ENCODE results near the gene SH3BP1.
"Not testable (repeated sequence)": the region's sequence is repeated elsewhere in the genome, so short reads cannot be mapped to it uniquely, and the experiment has no call there.

The SH3BP1 gene

DNA sequence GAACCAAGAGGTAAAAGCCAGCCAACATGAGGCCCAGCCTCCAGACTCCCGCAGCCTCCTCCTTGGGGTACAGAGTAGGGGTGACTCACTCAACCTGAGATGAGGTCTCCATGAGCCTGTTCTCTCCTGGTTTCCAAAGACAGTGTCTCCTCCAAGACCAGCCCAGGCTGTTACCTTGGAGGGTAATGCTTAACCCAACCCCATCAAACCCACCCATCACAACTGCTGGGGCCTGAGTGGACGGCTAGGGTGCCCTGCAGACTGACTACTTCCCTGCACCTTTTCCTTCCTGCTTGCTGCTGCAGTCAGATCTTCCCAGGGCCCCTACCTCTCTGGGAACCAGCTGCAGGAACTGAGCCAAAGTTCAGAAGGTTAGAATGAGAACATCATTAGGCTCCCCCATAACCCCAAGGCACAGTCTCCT, 41.5 kb downstream of the SH3BP1 start:
- no peak for DNase-seq

DNA sequence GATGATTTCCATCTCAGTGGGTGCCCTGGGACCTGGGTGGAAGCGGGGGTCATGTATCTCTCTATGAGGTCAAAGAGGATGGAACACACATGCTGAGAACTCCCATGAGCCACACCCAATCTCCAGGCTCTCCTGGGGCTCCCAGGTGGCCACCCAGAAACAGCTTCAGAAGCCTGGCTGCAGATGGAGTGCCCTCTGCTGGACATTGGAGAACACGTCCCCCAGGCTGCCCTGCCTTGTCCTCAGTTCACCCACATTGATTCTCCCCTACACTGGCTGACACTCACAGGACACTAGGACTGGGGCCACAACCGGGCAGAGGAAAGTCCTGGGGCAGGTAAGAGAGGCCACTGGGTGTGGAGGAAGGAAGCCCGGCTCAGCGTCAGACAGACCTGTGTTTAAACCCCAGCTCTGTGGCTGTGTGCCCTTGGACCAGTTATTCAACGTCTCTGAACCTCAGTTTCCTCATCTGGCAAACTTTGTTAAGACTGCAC, 42.1 kb downstream of the SH3BP1 start:
- DNase-seq: peak; percentile 43 to 50

DNA sequence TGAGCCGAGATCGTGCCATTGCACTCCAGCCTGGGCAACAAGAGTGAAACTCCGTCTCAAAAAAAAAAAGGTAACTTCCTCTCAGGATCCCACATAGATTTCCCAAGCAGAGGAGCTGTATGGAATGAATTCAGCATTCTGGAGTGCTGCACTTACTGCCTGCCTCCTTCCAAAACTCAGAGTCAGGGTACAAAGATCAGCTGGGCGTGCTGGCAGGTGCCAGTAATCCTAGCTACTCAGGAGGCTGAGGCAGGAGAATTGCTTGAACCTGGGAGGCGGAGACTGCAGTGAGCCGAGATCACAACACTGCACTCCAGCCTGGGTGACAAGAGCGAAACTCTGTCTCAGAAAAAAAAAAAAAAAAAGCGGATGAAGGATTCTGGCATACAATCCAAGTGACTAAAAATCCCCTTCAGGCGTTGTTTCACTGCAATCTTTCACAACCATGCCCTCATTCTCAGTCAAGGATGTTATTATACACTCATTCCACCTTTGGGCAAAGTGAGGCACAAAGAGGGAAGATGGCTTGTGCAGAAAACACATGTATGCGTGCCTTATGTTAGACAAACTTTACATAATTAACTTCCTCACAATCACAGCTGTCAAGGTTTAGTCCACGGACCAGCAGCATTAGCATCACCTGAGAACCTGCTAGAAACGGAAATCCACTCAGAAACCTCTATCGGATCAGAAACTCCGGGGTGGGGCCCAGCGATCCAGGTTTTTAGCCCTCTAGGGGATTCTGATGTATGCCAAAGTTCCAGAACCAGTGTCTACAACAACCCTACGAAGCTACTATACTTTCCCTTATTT, 45.5 kb downstream of the SH3BP1 start:
- no peak for DNase-seq

- DNase-seq: peak; percentile 78 to 79
These were observed 46.8 kb downstream of the SH3BP1 start, which contains the start of gene NOL12 for GRCh38 chr22:37686002-37686982. Gene NOL12 (plus strand): TSS chr22:37686343. CDS start chr22:37686393, 50 bp downstream.

DNA sequence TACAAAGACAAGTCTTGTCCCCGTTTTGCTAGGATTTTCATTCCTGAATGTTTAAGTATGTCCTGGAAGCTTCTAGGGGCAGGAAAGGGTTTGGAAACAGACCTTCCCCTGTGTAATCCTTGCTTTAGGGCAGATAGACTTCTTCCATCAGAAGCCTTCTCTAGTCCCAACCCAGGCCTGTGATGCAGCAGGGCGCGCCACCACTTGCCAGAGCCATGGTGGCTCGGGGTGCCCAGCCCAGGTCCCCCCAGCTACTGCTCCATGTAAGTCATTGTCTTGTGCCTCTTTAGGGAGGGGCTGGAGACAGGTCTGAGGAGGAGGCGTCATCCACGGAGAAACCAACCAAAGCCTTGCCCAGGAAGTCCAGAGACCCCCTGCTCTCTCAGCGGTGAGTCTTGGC, 50.9 kb downstream of the SH3BP1 start:
- DNase-seq: no peak

- DNase-seq: no peak
These were observed 51.5 kb downstream of the SH3BP1 start for GRCh38 chr22:37690901-37691504.

GRCh38 chr22:37692627-37693285, 53.3 kb downstream of the SH3BP1 start:
- DNase-seq: no peak

DNA sequence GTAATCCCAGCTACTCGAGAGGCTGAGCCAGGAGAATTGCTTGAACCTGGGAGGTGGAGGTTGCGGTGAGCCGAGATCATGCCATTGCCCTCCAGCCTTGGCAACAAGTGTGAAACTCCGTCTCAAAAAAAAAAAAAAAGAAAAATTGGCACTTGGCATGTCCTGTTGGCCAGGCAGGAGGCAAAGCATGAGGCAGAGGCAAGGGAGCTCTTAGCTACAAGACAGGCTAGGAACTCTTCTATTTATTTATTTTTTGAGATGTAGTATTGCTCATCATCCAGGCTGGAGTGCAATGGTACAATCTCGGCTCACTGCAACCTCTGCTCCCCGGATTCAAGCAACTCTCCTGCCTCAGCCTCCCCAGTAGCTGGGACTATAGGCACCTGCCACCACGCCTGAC, 54.7 kb downstream of the SH3BP1 start:
- DNase-seq: not testable (repeated sequence)

DNA sequence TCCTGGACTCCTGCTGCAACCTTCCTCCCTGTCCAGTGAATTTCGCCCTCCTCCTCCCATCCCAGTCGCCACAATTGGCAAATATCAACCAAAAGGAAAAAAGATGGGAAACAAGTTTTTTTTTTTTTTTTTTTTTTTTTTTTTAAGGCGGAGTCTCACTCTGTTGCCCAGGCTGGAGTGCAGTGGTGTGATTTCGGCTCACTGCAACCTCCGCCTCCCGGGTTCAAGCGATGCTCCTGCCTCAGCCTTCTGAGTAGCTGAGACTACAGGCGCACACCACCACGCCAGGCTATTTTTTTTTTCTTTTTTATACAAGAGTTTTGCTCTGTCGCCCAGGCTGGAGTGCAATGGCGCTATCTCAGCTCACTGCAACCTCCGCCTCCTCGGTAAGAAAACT, 56.8 kb downstream of the SH3BP1 start:
- DNase-seq: not testable (repeated sequence)

DNA sequence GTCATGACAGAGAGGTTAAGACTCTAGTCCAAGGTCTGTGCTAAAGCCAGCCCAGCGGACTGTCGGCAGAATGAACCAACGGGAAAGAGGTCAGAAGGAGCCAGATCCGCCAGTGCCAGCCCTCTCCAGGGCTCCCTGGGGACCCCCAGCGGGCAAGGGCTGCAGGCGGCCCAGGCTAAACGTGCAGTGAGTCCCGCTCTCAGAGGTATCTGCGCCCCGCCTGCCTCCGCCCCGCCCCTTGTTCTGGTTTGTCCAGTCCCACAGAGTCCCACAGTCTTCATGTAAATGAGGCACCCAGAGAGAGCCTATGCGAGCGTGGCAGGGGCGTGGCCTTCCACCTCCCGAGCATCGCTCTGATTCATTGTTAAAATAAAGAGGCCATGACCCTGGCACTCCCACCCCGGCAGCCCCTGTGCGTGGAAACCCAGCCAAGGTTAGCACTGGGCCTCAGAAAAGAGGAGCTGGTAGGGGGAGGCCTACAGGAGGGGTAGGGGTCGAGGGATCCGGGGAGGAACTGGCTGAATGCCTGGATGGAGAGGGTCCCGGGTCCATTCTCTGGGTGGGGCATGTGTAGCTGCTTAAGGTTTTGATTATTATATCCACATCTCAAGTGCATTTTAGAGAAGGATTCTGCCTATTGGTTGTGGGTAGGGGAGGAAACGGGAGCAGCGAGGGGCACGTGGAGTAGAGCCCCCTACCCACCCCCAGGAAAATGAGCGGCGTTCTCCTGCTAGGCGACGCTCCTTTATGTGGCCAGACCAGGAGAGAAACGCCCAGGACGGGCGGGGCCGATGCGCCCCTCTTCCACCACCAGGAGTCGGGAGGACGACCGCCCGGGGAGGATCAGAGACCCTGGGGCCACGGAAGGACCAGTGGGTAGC, 57.4 kb downstream of the SH3BP1 start, which contains the start of gene TRIOBP:
Gene TRIOBP (plus strand): TSS at position 392 of the 881 bp plus-strand sequence. CDS start 4,318 bp downstream, outside the sequence.
- peak; percentile 88 to 90 for DNase-seq

DNA sequence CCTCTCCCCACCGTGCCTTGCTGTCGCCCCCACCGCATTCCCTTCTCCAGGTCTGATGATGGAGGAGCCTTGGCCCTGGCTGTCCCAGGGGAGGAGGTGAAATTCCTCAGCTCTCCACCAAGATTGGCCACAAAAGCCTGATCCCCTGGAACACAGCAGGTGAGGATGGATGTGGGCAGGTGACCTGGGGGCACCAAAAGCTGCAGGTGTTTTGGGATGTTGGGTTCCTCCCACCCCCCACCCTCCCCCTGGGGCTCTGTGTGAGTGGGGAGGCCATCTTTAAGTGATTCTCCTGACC, 58.0 kb downstream of the SH3BP1 start:
- DNase-seq: no peak

DNA sequence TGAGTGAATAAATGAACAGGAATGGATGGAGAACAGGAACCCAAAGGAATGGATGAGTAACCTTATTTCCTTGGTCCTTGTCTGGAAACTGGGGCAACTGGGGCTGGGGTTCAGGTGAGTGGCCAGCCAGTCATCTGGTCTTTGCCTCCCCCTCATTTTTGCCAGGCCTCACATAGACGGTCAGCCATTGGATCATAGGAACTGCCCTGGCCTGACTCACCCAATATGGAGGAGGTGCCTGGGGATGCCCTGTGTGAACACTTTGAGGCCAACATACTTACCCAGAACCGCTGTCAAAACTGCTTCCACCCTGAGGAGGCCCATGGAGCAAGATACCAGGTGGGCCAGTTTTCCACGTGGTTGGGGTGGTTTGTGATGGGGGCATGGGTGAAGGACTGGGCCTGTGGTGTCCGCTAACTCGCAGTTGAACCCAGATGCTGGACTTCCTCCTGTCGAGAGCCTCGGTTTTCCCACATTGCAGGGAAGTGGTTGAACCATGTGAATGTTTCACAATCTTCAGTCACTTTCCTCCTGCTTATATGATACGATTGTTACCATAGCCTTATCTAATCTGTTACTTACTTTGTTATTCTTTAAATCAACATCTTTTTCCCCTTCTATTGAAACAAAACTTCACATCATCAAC, 61.8 kb downstream of the SH3BP1 start:
- DNase-seq: no peak

- DNase-seq: no peak
These were observed 64.4 kb downstream of the SH3BP1 start for GRCh38 chr22:37703906-37704305.

DNA sequence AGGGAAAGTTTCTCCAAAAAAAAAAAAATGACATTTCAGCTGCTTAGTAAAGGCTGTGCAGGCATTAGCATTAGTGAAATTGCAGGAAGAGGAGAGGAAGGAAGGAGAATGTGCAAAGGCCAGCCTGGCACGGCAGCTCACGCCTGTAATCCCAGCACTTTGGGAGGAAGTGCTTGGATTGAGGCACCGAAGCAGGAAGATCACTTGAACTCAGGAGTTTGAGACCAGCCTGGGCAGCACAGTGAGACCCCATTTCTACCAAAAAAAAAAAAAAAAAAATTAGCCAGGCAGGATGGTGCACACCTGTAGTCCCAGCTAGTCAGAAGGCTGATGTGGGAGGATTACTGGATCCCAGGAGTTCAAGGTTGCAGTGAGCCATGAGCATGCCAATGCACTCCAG, 65.2 kb downstream of the SH3BP1 start:
- no peak for DNase-seq

DNA sequence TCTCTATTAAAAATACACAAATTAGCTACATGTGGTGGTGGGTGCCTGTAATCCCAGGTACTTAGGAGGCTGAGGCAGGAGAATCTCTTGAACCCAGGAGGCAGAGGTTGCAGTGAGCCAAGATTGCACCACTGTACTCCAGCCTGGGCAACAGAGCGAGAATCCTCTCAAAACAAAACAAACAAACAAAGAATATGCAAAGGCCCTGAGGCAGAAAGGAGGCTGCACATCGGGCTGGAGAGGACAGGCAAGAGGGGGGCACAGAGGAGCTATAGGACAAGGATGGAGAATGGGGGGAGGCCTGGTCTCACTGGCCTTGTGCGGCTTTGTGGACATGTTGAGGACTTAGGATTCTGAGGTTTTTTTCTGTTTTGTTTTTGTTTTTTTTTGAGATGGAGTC, 65.7 kb downstream of the SH3BP1 start:
- no peak for DNase-seq

Measured in NCI-H2081 (cell line).